ENCODE data around the gene KCNIP1.
"Not testable (repeated sequence)": the region's sequence is repeated elsewhere in the genome, so short reads cannot be mapped to it uniquely, and the experiment has no call there.

The KCNIP1 gene

DNA sequence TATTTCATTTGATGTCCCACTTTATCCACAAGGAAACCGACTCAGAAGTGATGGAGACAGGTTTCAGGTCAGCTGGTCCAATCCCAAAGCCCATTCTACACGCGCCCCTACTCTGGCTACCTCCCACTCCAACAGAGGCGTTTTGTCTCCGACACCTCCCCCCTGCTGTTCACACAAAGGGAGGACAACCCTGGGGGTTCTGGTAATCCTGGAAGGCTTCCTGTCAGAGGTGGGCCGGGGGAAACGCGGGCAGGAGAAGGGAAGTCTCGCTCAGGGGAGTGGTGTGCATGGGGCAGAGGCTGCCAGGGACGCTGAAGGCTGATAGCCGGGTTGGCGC lies 240.0 kb downstream of the KCNIP1 start:
- intact Hi-C loops (cut with DNase I), result loop anchor here (10.0 kb wide), 1 partner anchor 591 kb away; no protein-coding TSS in a partner anchor
- peak in 1 of 42 donors; percentile 37 for DNase-seq

DNA sequence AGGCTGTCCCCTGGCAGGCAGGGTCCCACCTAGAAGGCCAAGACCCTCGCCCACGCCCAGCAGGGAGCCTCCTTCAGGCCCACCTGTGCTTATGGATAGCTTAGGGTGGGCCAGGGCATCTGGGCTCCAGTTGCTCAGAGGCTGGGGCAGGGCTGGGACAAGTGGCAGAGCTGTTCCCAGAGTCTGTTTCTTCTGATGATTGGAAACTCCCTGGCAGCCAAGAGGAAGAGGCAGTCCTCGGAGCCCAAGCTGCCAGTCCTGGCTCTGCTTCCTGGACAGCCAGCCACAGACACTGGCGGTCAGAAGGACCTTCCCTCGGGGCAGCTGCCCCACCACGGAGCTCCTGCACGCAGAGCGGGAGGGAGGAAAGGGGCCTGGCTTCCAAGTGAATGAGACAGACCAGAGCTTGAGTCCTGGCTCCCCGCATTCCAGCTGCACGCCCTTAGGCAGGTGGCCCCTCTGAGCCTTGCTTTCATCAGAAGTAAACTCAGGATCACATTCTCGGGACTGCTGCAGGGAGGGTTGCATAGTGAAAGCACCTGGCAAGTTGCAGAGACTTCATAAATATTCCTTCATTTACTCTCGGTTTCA lies 241.8 kb downstream of the KCNIP1 start:
- intact Hi-C loops (cut with DNase I), result loop anchor here (10.0 kb wide), 1 partner anchor 589 kb away; no protein-coding TSS in a partner anchor
- DNase-seq, result peak in 3 of 42 donors; percentile 8 to 36 (median 25)

DNA sequence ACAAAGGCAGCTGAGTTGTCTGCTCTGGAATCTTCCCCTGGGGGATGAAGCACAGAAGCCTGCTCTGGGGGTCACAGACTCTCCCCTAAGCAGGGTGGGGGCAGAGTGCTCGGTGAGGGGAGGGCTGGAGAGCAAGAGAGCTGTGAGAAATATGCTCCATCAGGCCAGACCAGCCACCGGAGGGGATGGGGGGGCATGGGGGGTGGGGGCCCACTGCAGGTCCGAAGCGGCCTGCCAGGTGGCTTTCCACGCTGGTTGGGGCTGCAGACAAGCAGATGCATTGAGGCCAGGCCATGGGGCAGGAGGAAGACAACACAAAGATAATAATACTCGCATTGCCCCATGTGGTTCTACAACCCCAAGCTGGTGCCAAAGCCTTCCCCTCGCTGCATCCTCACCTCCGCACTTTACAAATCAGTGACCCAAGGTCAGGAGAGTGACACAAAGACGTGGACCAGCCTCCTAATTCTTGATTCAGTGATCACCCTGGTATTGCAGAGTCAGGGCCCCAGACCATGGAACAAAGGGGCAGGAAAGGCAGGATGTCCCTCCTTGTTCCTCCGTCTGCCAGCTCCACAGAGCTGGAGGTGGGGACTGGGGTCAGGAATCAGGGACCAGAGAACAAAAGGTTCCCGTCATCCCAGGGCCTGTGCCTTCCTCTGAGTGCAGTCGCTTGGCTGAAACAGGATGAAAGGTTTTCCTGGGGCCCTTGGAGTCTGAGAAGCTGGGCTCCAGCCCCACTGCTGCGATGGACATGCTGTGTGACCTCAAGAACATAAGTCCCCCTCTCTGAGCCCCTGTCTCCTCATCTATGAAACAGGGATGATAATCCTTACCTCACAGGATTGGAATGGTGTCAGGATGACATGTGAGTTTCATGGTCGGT lies 242.5 kb downstream of the KCNIP1 start:
- intact Hi-C loops (cut with DNase I), result loop anchor here (10.0 kb wide), 1 partner anchor 588 kb away; no protein-coding TSS in a partner anchor
- DNase-seq, result peak in 3 of 42 donors; percentile 5 to 31 (median 22)

DNA sequence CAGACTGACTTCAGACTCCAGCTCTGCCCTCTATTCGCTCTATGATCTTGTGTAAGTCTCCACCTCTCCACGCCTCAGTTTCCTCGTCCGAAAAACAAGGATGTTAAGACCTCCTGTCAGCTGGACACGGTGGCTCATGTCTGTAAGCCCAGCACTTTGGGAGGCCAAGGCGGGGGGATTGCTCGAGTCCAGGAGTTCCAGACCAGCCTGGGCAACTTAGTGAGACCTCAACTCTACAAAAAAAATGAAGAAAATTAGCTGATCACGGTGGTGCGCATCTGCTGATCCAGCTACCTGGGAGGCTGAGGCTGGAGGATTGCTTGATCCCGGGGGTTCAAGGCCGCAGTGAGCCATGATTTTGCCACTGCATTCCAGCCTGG lies 243.1 kb downstream of the KCNIP1 start:
- intact Hi-C loops (cut with DNase I), result loop anchor here (10.0 kb wide), 1 partner anchor 588 kb away; no protein-coding TSS in a partner anchor

DNA sequence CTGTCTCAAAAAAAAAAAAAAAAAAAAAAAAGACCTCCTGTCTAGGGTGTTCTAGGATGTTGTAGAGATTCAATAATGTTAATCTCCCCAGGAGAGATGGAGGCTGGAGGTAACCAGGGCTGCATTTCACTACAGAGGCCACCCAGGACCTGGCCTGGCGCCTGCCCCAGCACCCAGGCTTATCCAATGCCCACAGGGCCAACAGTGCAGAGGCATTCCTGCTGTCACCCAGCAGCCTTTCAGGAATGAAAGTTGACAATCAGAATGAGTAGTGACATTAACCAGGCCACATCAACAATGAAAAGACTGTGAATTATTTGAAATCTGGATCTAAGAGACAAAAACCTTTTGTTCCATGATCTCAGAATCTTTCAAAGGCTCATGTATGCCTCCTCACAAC lies 243.5 kb downstream of the KCNIP1 start:
- peak in 1 of 42 donors; percentile 1 for DNase-seq
- intact Hi-C loops (cut with DNase I), result loop anchor here (10.0 kb wide), 1 partner anchor 587 kb away; no protein-coding TSS in a partner anchor

More for the DNA sequence above, 243.1 kb downstream of the KCNIP1 start:
- peak in 3 of 42 donors; percentile 4 to 37 (median 34) for DNase-seq

DNA sequence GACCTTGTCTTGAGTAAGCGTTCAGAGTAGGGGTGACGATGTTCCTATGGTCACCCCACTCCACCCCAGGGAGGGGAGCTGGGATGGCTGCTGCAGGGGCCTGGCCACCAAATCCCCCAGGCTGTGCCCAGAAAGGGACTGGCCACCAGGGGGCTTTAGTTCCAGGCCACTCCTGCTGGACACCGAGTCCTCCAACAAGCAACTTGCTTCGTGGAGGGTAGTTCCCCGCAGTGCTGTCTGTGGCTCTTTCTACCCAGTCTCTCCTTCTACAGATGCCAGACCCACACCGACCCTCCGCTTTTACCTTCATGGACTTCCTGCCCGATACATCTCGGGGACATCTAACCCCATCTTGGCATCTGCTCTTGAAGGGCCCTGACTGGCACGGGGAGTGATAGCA lies 244.0 kb downstream of the KCNIP1 start:
- intact Hi-C loops (cut with DNase I), result loop anchor here (10.0 kb wide), 1 partner anchor 587 kb away; no protein-coding TSS in a partner anchor
- peak in 3 of 42 donors; percentile 9 to 44 (median 27) for DNase-seq

DNA sequence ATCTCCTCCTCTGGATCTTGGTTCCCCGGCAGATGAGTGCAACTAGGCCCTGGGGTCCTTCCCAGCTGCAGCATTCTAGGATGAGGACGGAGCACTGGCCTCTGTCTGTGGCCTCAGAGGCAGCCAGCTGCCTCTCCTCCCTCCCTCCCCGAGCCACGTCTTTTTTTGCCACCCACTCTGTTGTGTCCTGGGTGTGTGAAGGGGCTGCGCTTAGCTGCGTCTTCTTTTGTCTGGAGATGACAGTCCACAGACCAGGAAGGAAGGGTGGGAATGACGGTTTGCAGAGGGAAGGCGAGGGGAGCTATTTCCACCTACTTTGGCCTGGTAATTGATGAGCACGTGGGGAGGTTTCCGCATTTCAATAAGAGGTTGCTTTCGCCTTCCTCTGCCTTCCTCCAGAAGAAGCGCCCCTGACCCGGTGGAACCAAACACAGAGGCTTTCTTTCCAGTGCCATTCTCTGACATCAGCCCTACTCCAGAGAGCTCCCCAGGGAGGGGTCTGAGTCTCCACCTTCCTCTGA lies 245.2 kb downstream of the KCNIP1 start:
- intact Hi-C loops (cut with DNase I), result loop anchor here (10.0 kb wide), 1 partner anchor 586 kb away; no protein-coding TSS in a partner anchor
- peak in 3 of 42 donors; percentile 1 to 35 (median 28) for DNase-seq

DNA sequence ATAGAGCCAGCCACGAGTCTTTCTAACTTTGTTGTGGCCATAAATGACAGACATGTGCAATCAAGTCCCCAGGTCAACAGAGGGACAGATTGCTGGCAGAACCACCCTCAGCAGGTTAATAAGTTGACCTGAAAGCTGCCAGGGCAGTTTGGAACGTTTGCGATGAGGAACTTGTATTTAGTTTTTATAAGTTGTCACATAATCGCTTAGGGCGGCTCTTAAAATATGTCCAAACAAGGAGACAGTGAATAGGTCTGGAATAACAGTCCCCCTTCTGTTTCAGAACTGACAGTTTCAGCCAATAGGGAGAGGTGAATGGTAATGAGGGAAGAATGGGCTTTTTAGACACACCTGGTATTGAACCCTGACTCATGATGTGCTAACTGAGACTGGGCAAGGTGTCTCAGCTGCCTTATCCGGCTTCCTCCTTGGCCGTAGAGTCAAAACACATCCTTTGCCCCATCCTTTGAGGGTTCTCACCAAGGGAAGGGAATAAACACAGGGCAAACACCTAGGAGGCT lies 246.2 kb downstream of the KCNIP1 start:
- intact Hi-C loops (cut with DNase I), result loop anchor here (10.0 kb wide), 1 partner anchor 585 kb away; no protein-coding TSS in a partner anchor
- DNase-seq, result peak in 2 of 42 donors; percentile 1 to 10

DNA sequence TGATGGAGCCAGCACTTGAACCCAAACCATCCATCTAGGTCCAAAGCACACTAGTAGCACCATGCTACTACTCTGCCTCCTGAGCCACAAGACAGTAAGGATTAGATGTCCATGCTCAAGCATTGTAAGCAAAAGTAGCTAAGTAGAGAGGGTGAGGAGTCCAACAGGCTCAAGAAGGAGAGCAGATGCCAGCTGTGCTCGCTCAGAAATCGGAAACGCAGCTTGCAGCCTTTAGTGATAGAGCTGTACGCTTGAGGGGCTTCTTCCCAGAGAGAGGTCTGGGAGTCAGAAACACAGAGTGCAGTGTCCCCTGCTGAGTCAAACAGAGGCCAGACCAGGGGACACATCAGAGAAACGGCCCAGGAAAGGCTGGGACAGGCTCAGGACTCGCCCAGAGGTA lies 247.0 kb downstream of the KCNIP1 start:
- intact Hi-C loops (cut with DNase I), result no loop called here

DNA sequence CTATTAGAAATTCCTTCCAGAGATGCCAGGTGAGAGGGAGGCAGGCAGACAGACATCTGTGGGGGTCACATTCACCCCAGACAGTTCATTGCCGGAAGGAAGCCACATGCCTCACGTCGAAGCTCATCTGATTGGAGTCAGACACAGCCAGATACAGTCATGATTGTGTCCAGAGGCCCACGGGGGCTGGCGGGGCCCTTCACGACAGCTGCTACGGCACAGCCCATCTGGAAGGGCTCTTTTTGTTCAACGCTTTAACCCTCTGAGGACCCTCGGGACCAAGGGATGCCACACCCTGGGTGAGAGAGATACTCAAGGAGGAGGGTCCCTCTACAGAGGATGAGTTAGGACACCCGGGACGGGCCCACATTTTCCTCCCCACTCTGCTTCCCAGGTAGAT lies 247.8 kb downstream of the KCNIP1 start:
- DNase-seq, result peak in 1 of 42 donors; percentile 36
- intact Hi-C loops (cut with DNase I), result no loop called here

More for the DNA sequence above, 247.0 kb downstream of the KCNIP1 start:
- DNase-seq, result peak in 1 of 42 donors; percentile 30

DNA sequence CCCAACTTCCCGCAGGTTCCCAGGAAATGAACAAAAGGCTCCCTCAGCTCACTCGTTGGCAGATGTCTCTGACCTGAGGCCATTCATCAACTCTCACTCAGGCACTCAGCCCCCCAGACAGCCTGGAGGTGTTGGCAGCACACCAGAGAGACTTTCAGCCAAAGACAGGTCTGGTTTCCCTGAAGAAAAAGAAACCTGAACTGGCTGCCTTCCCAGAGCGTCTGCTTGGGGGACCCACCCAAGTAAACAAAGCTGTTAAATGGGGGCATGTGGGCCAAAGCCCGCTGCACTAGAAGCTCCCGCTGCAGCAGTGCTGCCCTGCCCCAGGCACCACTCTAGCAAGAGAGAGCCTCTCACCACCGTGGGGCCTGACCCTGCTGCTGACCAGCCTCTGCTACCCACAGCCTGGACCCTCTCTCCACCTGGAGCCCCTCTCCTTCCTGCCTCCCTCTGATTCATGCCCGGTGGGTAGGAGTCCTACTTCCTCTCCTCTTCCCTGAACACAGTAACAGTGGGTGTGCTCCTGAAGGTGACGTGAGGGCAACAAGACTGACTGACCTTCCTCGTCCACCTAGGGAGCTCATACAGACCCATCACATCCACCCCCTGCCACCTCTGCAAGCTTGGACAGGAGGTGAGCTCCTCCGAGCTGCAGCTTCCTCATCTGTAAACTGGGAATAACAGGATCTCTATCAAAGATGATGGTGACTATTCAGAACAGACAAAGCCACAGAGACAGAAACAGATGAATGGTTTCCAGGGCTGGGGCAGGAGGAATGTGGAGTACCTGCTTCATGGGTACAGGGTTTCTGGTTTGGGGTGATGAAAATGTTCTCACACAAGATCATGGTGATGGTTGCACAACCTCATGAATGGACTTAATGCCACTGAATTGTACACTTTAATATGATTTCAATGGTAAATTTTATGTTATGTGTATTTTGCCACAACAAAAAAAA lies 248.7 kb downstream of the KCNIP1 start:
- DNase-seq, result no peak
- intact Hi-C loops (cut with DNase I), result no loop called here

DNA sequence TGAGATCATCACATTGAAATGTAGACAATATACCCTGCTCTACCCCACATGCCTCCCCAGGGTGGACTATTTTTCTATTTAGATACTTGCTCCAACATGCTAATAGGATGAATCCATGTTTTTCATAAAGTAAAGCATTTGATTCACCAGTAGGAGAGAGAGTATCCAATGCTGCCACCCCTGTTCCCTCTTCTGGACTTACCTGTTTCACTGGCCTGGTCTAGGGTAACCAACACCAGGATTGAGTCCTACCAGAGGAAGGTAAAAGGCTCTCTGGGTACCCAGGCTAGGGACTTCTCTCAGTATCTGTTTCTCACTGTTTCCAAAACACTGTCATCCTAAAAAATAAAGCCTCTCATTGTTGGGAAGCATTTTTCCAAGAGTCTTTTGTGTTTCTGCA lies 249.5 kb downstream of the KCNIP1 start:
- no peak for DNase-seq
- intact Hi-C loops (cut with DNase I), result no loop called here

DNA sequence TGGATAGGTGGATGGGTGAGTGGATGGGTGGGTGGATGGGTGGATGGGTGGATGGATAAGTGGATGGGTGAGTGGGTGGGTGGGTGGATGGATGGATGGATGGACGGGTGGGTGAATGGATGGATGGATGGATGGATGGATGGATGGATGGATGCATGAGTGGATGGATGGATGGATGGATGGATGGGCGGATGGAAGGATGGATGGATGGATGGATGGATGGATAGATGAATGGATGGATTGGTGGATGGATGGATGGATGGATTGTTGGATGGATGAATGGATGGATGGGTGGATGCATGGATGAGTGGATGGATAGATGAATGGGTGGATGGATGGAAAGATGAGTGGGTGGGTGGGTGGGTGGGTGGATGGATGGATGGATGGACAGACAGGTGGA lies 250.7 kb downstream of the KCNIP1 start:
- DNase-seq; intact Hi-C loops (cut with DNase I): not testable (repeated sequence)

DNA sequence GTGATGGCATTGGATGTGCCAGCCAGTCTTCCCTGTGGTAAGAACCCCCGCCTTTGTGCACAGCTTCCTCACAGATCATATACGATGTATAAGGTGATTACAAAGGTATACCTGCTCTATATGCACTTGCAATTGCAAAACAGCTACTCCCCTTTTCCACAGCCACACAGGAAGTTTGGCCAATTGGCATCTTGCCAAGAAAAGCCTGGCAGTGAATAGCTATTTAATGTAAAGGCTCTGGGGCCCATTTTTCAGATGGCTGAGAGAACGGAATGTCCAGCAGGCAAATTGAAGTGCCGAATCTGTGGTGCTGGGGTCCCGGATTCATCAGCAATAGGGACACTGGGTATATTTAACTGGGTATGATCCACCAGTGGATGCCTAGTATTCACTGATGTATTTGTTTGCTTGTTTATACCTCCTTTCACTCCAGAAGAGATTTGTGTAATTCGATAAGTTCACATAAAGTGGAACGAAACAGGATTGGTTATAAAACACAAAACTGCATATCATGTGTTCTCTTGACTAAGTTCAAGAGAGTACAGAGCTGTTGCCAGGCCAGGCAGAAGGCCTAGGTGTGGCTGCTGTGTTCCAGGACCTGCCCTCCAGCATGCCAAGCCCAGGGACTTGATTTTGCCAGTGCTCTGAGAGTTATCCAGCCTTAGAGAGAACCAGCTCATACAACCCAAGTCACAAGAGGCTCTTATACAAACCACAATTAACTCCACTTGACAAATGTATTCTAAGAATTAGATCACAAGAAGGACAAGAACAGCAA lies 252.0 kb downstream of the KCNIP1 start:
- no peak for DNase-seq
- intact Hi-C loops (cut with DNase I), result no loop called here

DNA sequence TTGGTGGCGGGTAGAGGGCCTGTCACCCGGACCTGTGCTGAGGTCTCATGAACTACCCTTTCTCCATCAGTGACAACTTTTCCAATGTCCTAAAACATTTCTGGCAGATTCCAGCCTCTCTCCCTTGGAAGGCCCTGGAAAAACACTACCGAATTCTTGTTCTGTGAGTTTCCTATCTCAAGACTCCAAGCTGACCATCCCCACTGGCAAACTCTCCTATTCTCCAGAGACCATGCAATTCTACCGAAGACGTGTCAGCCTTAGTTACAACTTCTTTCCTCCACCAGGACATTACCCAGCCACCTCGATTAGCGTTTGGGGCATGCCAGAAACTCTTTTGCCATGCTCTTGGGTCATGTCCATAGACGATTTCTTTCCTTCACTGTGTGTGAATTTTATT lies 252.9 kb downstream of the KCNIP1 start:
- DNase-seq, result no peak
- intact Hi-C loops (cut with DNase I), result no loop called here

DNA sequence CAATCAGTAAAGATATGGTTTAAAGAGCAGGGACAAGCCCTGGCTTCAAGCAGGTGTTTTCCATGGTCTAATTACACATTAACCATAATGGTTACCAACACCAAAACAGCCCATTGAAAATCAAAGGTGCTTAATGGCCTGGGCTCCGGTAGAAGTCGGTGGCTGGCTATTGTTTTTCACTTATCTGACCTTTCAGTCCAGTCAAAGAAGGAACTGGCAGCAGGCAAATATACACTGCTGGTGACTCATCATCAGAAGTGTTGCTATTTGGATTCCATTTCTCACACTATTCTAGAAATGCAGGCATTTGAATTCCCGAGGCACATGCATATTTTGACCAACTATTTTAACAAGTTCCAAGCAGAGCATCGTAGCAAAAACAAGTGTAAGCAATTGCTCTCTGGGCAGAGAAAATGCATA lies 253.4 kb downstream of the KCNIP1 start:
- intact Hi-C loops (cut with DNase I), result no loop called here
- no peak for DNase-seq

DNA sequence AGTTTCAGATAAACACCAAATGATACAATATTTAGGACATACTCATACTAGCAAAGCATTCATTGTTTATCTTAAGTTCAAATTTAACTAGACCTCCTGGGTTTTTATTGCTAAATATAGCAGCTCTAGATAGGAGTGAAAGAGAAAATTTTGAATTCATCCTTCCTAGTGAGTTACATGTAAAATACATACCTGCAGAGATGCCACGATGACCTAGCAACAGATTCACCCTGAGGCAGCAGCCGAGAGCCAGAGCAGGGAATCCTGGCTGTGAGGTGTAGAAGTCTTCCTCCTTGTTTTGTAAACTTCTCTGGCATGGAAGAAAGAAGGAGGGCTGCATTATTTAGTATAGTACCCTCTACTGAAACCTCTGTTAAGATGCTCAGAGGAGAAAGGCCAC lies 253.8 kb downstream of the KCNIP1 start:
- no peak for DNase-seq
- intact Hi-C loops (cut with DNase I), result no loop called here

DNA sequence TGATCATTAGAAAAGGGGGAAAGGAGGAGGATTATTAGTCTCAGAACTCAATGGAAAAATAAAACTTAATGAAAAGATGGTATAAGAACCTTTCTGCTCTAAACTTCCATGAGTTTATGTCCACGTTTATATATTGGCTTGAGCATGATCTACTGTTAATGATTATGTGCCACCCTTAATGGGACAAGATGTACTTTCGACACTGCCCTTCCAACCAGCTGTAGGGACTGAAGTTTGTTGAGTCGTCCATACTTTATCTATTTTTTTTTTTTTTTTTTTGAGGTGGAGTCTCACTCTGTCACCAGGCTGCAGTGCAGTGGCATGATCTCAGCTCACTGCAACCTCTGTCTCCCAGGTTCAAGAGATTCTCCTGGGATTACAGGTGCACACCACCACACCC lies 254.7 kb downstream of the KCNIP1 start:
- DNase-seq, result no peak
- intact Hi-C loops (cut with DNase I), result no loop called here

All from head of caudate nucleus (tissue), 42 donors.